Neuronal stem cell (in vitro differentiated cells): ENCODE results near the gene RASSF8. TPM values are rescaled to one million over a fixed set of nuclear protein-coding genes. Genes with fewer than 3 reads are reported as not detected.

ENCODE experiments used
- DNase-seq: peaks from one replicate; pipeline ENCODE4 v3.0.0-alpha.2; 2013; ENCODE audit warnings: low spot score
- H2AFZ ChIP-seq: one replicate; pipeline ENCODE4 v1.6.1; 2013; ENCODE audit warnings: mild to moderate bottlenecking, low read length, inconsistent platforms
- H2AK5ac ChIP-seq: 2 replicates; pipeline ENCODE4 v1.6.1; 2013; ENCODE audit warnings: low read depth, mild to moderate bottlenecking, inconsistent platforms, low read length, moderate library complexity, mixed read lengths
- H2BK120ac ChIP-seq: 2 replicates; pipeline ENCODE4 v1.6.1; 2013; ENCODE audit warnings: low read depth, mild to moderate bottlenecking, inconsistent platforms, low read length, moderate library complexity, mixed read lengths
- H2BK12ac ChIP-seq: one replicate; pipeline ENCODE4 v1.6.1; 2013; ENCODE audit warnings: low read length, inconsistent platforms
- H2BK15ac ChIP-seq: 2 replicates; pipeline ENCODE4 v1.6.1; 2013; ENCODE audit warnings: mild to moderate bottlenecking, low read length, inconsistent platforms, mixed read lengths
- H2BK5ac ChIP-seq: one replicate; pipeline ENCODE4 v1.6.1; 2013; ENCODE audit warnings: inconsistent platforms, mild to moderate bottlenecking, low read length, moderate library complexity
- H3K14ac ChIP-seq: one replicate; pipeline ENCODE4 v1.6.1; 2013; ENCODE audit warnings: low read length, inconsistent platforms
- H3K18ac ChIP-seq: 2 replicates; pipeline ENCODE4 v1.6.1; 2013; ENCODE audit warnings: low read length, inconsistent platforms
- H3K23ac ChIP-seq: 2 replicates; pipeline ENCODE4 v1.6.1; 2013; ENCODE audit warnings: low read depth, mild to moderate bottlenecking, mixed read lengths, low read length, inconsistent platforms; ENCODE audit not compliant: poor library complexity
- H3K27ac ChIP-seq: replicated peaks from 3 replicates; pipeline ENCODE4 v1.5.1; 2013; ENCODE audit warnings: low read length, inconsistent platforms
- H3K27me3 ChIP-seq, 3 experiments: 2 replicates each; pipeline ENCODE4 v1.6.1; 2013; ENCODE audit warnings: low read length in 3 of 3, mild to moderate bottlenecking in 2 of 3, inconsistent platforms in 1 of 3, low read depth in 1 of 3, mixed read lengths in 1 of 3, moderate library complexity in 1 of 3; ENCODE audit not compliant: control insufficient read depth in 3 of 3, insufficient read depth in 3 of 3
- H3K36me3 ChIP-seq, 2 donors: replicated peaks in 1 of 2; 2 replicates each; pipeline ENCODE4 v1.6.1; 2013; ENCODE audit warnings: low read length in 2 of 2; ENCODE audit not compliant: control insufficient read depth in 2 of 2, insufficient read depth in 2 of 2
- H3K4ac ChIP-seq: 2 replicates; pipeline ENCODE4 v1.6.1; 2013; ENCODE audit warnings: inconsistent platforms, mild to moderate bottlenecking, low read length, moderate library complexity
- H3K4me1 ChIP-seq, 2 donors: 1 replicate in 1 of 2; 2 replicates in 1 of 2; pipeline ENCODE4 v1.6.1; 2013; ENCODE audit warnings: low read length in 2 of 2, low read depth in 1 of 2; ENCODE audit not compliant: control insufficient read depth in 2 of 2, insufficient read depth in 1 of 2
- H3K4me2 ChIP-seq: one replicate; pipeline ENCODE4 v1.6.1; 2013; ENCODE audit warnings: mild to moderate bottlenecking, low read length, inconsistent platforms; ENCODE audit not compliant: insufficient read depth, poor library complexity, severe bottlenecking
- H3K4me3 ChIP-seq, 2 donors: 2 replicates each; pipeline ENCODE4 v1.5.1; 2013; ENCODE audit warnings: low read length in 2 of 2, mild to moderate bottlenecking in 2 of 2, inconsistent platforms in 1 of 2, moderate library complexity in 1 of 2
- H3K79me1 ChIP-seq: one replicate; pipeline ENCODE4 v1.6.1; 2013; ENCODE audit warnings: low read depth, mild to moderate bottlenecking, inconsistent platforms, low read length, moderate library complexity
- H3K9ac ChIP-seq: one replicate; pipeline ENCODE4 v1.6.1; 2013; ENCODE audit warnings: mild to moderate bottlenecking, low read depth, low read length, inconsistent platforms; ENCODE audit not compliant: poor library complexity
- H3K9me3 ChIP-seq, 2 donors: replicated peaks in 1 of 2; 2 replicates each; pipeline versions ENCODE3 to v1.6.1; 2013; ENCODE audit warnings: low read length in 2 of 2, mild to moderate bottlenecking in 2 of 2, inconsistent platforms in 1 of 2, low read depth in 1 of 2, mixed read lengths in 1 of 2, moderate library complexity in 1 of 2; ENCODE audit not compliant: control insufficient read depth in 2 of 2, insufficient read depth in 1 of 2
- H4K8ac ChIP-seq: one replicate; pipeline ENCODE4 v1.6.1; 2013; ENCODE audit warnings: low read depth, mild to moderate bottlenecking, inconsistent platforms, low read length, moderate library complexity
- H4K91ac ChIP-seq: one replicate; pipeline ENCODE4 v1.6.1; 2013; ENCODE audit warnings: low read length, low read depth, mild to moderate bottlenecking, inconsistent platforms; ENCODE audit not compliant: poor library complexity
- WGBS, 2 donors: extraction: QIAGEN DNeasy Blood & Tissue Kit; methylation state at CpG; one replicate each; pipeline ENCODE4 v1.1.7; 2013; ENCODE audit warnings: missing lambda C conversion rate in 2 of 2, mixed read lengths in 1 of 2; ENCODE audit not compliant: insufficient read length in 2 of 2, insufficient replicate concordance in 1 of 2; ENCODE audit errors: extremely low coverage in 2 of 2; 5-methylcytosine and 5-hydroxymethylcytosine counted together
- polyA plus RNA-seq, 2 experiments: library from polyadenylated mRNA; stranded (reverse); fragments of 200-250 nt; gene quantifications; one replicate each; pipeline ENCODE4 v1.2.3, GENCODE V29; 2013

Gene RASSF8
- polyA plus RNA-seq (2013, experiment 1 of 2), result 36.0 TPM
- 35.9 TPM for polyA plus RNA-seq (2013, experiment 2 of 2)

- peaks cover 7 to 8% of the 10 kb centered on the region in 2 donors for H3K4me1 ChIP-seq
- WGBS, 2 donors, result no CpG with 5 or more reads among the region's 113 CpGs
- H3K4me3 ChIP-seq, result peak within 1 kb of the TSS; percentile 93 to 98
- peak within 1 kb of the TSS; percentile 76 for H2BK5ac ChIP-seq
- H3K79me1 ChIP-seq, result no peaks in the 10 kb centered on the region
- H4K91ac ChIP-seq, result no peak within 1 kb of the TSS
- no peaks in the 10 kb centered on the region for H3K27me3 ChIP-seq
- peak within 1 kb of the TSS; percentile 96 for H3K18ac ChIP-seq
- H3K23ac ChIP-seq, result peak within 1 kb of the TSS; percentile 27
- no peak within 1 kb of the TSS for H3K14ac ChIP-seq
- no peak within 1 kb of the TSS for H4K8ac ChIP-seq
- no peak within 1 kb of the TSS for H2AK5ac ChIP-seq
- H2BK12ac ChIP-seq, result no peak within 1 kb of the TSS
- H3K9me3 ChIP-seq, result peaks cover 3 to 5% of the 10 kb centered on the region in 2 donors
- H3K4me2 ChIP-seq, result peak within 1 kb of the TSS; percentile 72
- peak within 1 kb of the TSS; percentile 95 for H3K27ac ChIP-seq
- peak within 1 kb of the TSS; percentile 99 for H2AFZ ChIP-seq
- H3K9ac ChIP-seq, result peak within 1 kb of the TSS; percentile 96
- H2BK15ac ChIP-seq, result peak within 1 kb of the TSS; percentile 72
- peak; percentile 81 for DNase-seq
- H3K4ac ChIP-seq, result peak within 1 kb of the TSS; percentile 41
- peaks cover 4 to 30% of the 10 kb centered on the region in 2 donors for H3K36me3 ChIP-seq
- H2BK120ac ChIP-seq, result no peak within 1 kb of the TSS
Observed at GRCh38 chr12:25958428-25959070, at the start of gene RASSF8. RASSF8 (plus strand) TSS chr12:25958682; CDS start chr12:26055344, 96,662 bp downstream.

- DNase-seq, result no peak
- no CpG with 5 or more reads among the region's 2 CpGs for WGBS, 2 donors
- no peak overlapping the region for H3K4me2 ChIP-seq
- H3K14ac ChIP-seq, result no peak overlapping the region
- H2AFZ ChIP-seq, result no peak overlapping the region
- no peak overlapping the region for H2BK120ac ChIP-seq
- H2AK5ac ChIP-seq, result no peak overlapping the region
- H3K18ac ChIP-seq, result no peak overlapping the region
- no peak overlapping the region for H2BK12ac ChIP-seq
- no peak overlapping the region for H3K23ac ChIP-seq
- H3K36me3 ChIP-seq, result no peaks in the 10 kb centered on the region
- H3K9me3 ChIP-seq, result no peaks in the 10 kb centered on the region
- H3K9ac ChIP-seq, result no peak overlapping the region
- no peak overlapping the region for H4K8ac ChIP-seq
- peaks cover 0 to 3% (median 0%) of the 10 kb centered on the region in 3 experiments for H3K27me3 ChIP-seq
- no peak overlapping the region for H3K4ac ChIP-seq
- H3K4me3 ChIP-seq, result no peak overlapping the region
- no peaks in the 10 kb centered on the region for H3K4me1 ChIP-seq
- H2BK5ac ChIP-seq, result no peak overlapping the region
- H3K79me1 ChIP-seq, result no peaks in the 10 kb centered on the region
- no peak overlapping the region for H2BK15ac ChIP-seq
- H3K27ac ChIP-seq, result no peak overlapping the region
- no peak overlapping the region for H4K91ac ChIP-seq
Observed at GRCh38 chr12:25914551-25914950, 43.9 kb upstream of the RASSF8 start.

GRCh38 chr12:25924491-25925001 is 33.9 kb upstream of the RASSF8 start:
- H3K4me3 ChIP-seq, result no peak overlapping the region
- DNase-seq, result no peak
- WGBS, 2 donors, result no CpG with 5 or more reads among the region's 7 CpGs
- no peak overlapping the region for H3K27ac ChIP-seq
- no peaks in the 10 kb centered on the region for H3K79me1 ChIP-seq
- no peaks in the 10 kb centered on the region for H3K36me3 ChIP-seq
- no peak overlapping the region for H2BK120ac ChIP-seq
- H3K14ac ChIP-seq, result no peak overlapping the region
- no peaks in the 10 kb centered on the region for H3K9me3 ChIP-seq
- no peak overlapping the region for H3K4me2 ChIP-seq
- H4K8ac ChIP-seq, result no peak overlapping the region
- H3K4ac ChIP-seq, result no peak overlapping the region
- H3K27me3 ChIP-seq, result no peaks in the 10 kb centered on the region
- peaks cover 0 to 3% of the 10 kb centered on the region in 2 donors for H3K4me1 ChIP-seq
- no peak overlapping the region for H4K91ac ChIP-seq
- H2AK5ac ChIP-seq, result no peak overlapping the region
- no peak overlapping the region for H2BK15ac ChIP-seq
- H2AFZ ChIP-seq, result no peak overlapping the region
- no peak overlapping the region for H3K9ac ChIP-seq
- H3K23ac ChIP-seq, result no peak overlapping the region
- H3K18ac ChIP-seq, result peak overlapping the region; percentile 36
- H2BK5ac ChIP-seq, result no peak overlapping the region
- no peak overlapping the region for H2BK12ac ChIP-seq

- no peak overlapping the region for H2AFZ ChIP-seq
- no peak overlapping the region for H3K4me3 ChIP-seq
- no peak overlapping the region for H2AK5ac ChIP-seq
- H3K14ac ChIP-seq, result no peak overlapping the region
- no peak overlapping the region for H3K4ac ChIP-seq
- no peak overlapping the region for H2BK12ac ChIP-seq
- no peak overlapping the region for H3K27ac ChIP-seq
- H3K9me3 ChIP-seq, result no peaks in the 10 kb centered on the region
- H3K79me1 ChIP-seq, result no peaks in the 10 kb centered on the region
- H3K4me2 ChIP-seq, result no peak overlapping the region
- H2BK15ac ChIP-seq, result no peak overlapping the region
- H3K4me1 ChIP-seq, result peaks cover 0 to 5% of the 10 kb centered on the region in 2 donors
- no peak for DNase-seq
- no peak overlapping the region for H3K18ac ChIP-seq
- H4K8ac ChIP-seq, result no peak overlapping the region
- no CpG with 5 or more reads among the region's 7 CpGs for WGBS, 2 donors
- H3K9ac ChIP-seq, result no peak overlapping the region
- H2BK5ac ChIP-seq, result no peak overlapping the region
- H4K91ac ChIP-seq, result no peak overlapping the region
- H3K36me3 ChIP-seq, result no peaks in the 10 kb centered on the region
- H3K27me3 ChIP-seq, result no peaks in the 10 kb centered on the region
- no peak overlapping the region for H2BK120ac ChIP-seq
- H3K23ac ChIP-seq, result no peak overlapping the region
Observed at GRCh38 chr12:25925064-25925463, 33.4 kb upstream of the RASSF8 start.
